AG09309 (cell line): Measurements from ENCODE around the gene TMEM132D.

Experiments
- DNase-seq: peaks from one replicate; pipeline ENCODE4 v3.0.0-alpha.2; 2010; ENCODE audit warnings: low read depth
- H3K4me3 ChIP-seq: 2 replicates; pipeline ENCODE4 v1.5.1; 2011; ENCODE audit warnings: mild to moderate bottlenecking, low read depth, low read length, moderate library complexity; ENCODE audit not compliant: control insufficient read depth
- TF ChIP-seq, protein P1 (sequence below): IDR thresholded peaks from 2 replicates; pipeline ENCODE4 v1.5.1; 2011; ENCODE audit warnings: mild to moderate bottlenecking, low read depth, low read length, inconsistent platforms; ENCODE audit not compliant: insufficient read depth, control insufficient read depth; ENCODE audit errors: missing control alignments

Gene TMEM132D

DNA sequence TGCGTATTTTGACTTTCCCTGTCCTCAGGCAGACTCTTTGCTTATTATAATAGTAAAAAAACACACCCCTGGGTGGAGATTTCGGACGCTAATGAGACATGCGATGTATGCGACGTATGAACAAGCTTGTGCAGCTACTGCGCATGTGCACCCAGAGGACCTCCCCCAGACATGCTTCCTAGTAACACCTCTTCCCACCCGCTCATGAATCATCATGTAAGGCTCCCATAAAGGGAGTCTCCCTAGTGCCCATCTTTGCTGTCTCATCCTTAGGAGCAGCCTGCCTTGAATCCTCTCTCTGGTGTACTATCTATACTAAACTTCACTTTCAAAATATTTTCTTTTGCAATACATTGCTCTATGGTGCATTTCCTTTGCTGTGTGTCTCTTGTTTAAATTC, 210.1 kb downstream of the TMEM132D start:
- no peak for DNase-seq
- TF ChIP-seq, protein P1, sequence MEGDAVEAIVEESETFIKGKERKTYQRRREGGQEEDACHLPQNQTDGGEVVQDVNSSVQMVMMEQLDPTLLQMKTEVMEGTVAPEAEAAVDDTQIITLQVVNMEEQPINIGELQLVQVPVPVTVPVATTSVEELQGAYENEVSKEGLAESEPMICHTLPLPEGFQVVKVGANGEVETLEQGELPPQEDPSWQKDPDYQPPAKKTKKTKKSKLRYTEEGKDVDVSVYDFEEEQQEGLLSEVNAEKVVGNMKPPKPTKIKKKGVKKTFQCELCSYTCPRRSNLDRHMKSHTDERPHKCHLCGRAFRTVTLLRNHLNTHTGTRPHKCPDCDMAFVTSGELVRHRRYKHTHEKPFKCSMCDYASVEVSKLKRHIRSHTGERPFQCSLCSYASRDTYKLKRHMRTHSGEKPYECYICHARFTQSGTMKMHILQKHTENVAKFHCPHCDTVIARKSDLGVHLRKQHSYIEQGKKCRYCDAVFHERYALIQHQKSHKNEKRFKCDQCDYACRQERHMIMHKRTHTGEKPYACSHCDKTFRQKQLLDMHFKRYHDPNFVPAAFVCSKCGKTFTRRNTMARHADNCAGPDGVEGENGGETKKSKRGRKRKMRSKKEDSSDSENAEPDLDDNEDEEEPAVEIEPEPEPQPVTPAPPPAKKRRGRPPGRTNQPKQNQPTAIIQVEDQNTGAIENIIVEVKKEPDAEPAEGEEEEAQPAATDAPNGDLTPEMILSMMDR, result no peak
- no peak overlapping the region for H3K4me3 ChIP-seq

DNA sequence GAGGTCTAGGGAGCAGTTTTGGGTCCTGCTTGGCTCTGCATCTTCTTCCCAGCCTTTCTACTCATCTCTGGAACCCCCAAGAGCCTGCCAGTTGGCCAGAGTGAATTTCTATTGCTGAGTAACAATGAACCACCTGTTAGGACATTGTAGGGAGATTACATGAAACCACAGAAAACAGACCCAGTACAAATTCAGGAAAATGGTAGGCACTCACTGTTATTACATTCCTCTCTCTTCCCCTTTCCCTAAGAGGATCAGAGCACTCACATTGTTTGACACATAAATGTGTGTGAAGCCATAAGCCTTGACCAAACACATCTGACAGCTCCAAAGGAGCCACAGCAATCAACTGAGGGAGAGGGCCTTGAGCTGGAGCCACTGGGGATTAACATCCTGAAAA, 216.1 kb downstream of the TMEM132D start:
- no peak overlapping the region for H3K4me3 ChIP-seq

DNA sequence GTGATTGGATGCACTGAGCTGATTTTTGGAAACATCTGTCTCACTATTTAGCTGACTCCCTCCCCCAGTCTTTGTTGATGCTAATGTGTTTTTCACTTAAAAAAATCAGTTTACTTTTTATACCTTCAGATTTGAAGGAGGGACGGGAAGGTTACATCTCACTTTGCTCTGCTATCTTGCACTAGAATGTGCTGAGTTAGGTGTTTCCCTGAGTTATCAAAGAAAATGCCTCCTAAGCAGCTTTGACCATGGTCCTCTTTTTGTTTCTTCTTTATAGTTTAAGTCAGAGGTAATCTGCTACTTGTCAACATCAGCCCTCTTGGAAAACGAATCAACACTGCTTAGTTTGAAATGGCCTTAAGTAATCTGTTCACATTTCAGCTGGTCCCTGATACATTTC, 222.0 kb downstream of the TMEM132D start:
- no peak for DNase-seq
- H3K4me3 ChIP-seq, result no peak overlapping the region
- TF ChIP-seq, protein P1, result no peak

More for the DNA sequence above, 216.1 kb downstream of the TMEM132D start:
- TF ChIP-seq, protein P1, result no peak
- no peak for DNase-seq

DNA sequence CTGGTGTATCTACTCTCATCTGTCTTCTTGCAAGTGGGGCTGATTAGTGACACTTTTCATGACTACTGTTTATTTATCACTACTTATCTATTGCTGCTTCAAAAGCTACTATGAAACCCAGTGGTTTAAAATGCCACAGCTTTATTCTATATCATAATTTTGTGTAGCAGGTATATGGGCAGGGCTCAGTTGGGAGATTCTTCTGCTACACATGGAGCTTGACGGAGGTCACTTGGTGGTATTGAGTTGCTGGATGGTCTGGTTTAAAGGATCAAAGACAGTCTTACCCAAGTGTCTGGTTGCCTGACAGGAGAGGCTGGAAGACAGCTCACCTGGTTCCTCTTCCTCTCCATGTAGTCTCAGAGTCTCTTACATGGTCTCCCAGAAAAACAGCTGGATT, 222.7 kb downstream of the TMEM132D start:
- no peak for DNase-seq
- TF ChIP-seq, protein P1, result no peak
- H3K4me3 ChIP-seq, result no peak overlapping the region

DNA sequence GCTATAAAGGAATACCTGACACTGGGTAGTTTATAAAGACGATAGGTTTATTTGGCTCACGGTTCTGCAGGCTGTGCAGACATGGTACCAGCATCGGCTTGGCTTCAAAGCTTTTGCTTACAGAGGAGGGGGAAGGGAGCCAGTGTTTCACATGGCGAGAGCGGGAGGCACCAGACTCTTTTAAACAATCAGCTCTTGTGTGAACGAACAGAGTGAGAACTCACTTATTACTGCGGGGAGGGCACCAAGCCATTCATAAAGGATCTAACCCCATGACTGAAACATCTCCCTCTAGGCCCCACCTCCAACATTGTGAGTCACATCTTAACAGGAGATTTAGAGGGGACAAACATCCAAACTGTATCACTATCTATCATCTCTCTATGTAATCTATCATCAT, 227.4 kb downstream of the TMEM132D start:
- TF ChIP-seq, protein P1, result no peak
- no peak for DNase-seq
- no peak overlapping the region for H3K4me3 ChIP-seq

DNA sequence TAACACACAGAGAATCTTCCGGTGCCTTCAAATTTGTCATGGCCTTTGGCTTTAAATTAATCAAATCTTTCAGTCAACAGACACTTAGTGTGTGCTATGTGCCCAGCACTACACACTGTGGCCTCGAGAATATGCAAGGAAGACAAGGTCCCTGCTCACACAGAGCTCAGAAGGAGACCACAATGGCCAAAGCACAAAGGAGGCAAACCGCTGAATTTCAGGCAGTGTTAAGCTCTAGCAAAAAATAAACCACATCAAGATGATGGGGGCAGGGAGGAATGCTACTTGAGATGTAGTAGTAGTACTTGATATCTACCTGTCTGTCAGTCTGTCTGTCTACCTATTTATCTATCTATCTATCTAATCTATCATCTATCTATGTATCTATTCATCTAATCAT, 227.9 kb downstream of the TMEM132D start:
- TF ChIP-seq, protein P1, result no peak
- DNase-seq, result no peak
- no peak overlapping the region for H3K4me3 ChIP-seq

DNA sequence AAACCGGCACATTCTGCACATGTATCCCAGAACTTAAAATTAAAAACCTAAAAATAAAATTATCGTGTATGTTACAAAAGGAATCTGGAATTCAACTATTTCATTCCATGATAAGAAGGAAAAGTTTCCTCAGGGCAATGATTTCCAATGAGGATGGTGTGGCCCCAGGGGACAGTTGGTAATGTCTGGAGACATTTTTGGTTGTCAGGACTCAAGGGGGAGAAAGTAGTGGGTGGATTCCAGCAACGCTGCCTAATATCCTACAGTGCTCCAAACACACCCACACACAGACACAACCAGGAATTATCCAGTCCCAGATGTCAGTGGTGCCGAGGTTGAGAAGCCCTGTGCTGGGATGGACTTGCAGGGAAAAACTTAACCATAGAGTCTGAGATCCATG, 228.3 kb downstream of the TMEM132D start:
- DNase-seq, result no peak
- H3K4me3 ChIP-seq, result no peak overlapping the region
- TF ChIP-seq, protein P1, result no peak
